GM23338 (cell line): ENCODE measurements around the gene TSPEAR.

Source experiments
- CTCF ChIP-seq, 2 experiments: fragments of 200-600 bp in 1 of 2; sonication (generic) in 1 of 2; conservative IDR thresholded peaks; 2 replicates each; pipeline versions ENCODE4 v1.5.1 to v1.6.1; 2016 to 2017; ENCODE audit warnings: antibody characterized with exemption in 2 of 2, low read depth in 2 of 2, mild to moderate bottlenecking in 2 of 2, moderate library complexity in 1 of 2
- EZH2 ChIP-seq: fragments of 200-600 bp; sonication (generic); IDR thresholded peaks from one replicate; pipeline ENCODE4 v1.8.0; 2017; ENCODE audit warnings: antibody characterized with exemption, mild to moderate bottlenecking, low read depth; ENCODE audit not compliant: unreplicated experiment
- POLR2AphosphoS5 ChIP-seq: IDR thresholded peaks from 2 replicates; pipeline ENCODE4 v1.6.1; 2016; ENCODE audit warnings: antibody characterized with exemption, low read depth
- ZNF462 ChIP-seq: fragments of 250-450 bp; sonication (Bioruptor Pico); IDR thresholded peaks from 2 replicates; pipeline ENCODE4 v1.5.0; 2020; ENCODE audit warnings: mild to moderate bottlenecking, moderate library complexity

DNA sequence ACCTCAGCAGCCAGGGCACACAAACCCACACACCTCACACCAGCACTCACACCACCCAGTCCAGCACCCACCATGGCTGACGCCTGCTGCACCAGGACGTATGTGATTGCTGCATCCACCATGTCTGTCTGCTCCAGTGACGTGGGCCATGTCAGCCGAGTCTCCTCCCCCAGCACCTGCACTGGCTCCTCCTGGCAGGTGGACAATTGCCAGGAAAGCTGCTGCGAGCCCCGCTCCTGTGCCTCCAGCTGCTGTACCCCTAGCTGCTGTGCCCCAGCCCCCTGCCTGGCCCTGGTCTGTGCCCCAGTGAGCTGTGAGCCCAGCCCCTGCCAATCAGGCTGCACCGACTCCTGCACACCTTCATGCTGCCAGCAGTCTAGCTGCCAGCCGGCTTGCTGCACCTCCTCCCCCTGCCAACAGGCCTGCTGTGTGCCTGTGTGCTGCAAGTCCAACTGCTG lies 99.3 kb downstream of the TSPEAR start, which contains the start of gene KRTAP10-8:
- no peak for TF ChIP-seq CTCF (conservative IDR thresholded peaks at IDR 0.05; ENCODE audit: low read depth in 2 of 2)
- no peak for TF ChIP-seq POLR2AphosphoS5
- no peak for TF ChIP-seq ZNF462 (CRISPR knock-in tag)
- TF ChIP-seq EZH2 = no peak
